Parathyroid adenoma (tissue), 2 donors: ENCODE measurements around the gene LPA.
A peak's percentile ranks its signal among the peaks of the same experiment; 100 is the strongest.

Experiments used
- H2AFZ ChIP-seq: fragments of 300-600 bp; sonication (generic); one replicate; pipeline ENCODE4 v1.7.0; 2017; ENCODE audit warnings: antibody characterized with exemption, mild to moderate bottlenecking
- H3K27ac ChIP-seq: fragments of 300-600 bp; sonication (generic); one replicate; pipeline ENCODE4 v1.7.0; 2017
- H3K27me3 ChIP-seq: fragments of 300-600 bp; sonication (generic); one replicate; pipeline ENCODE4 v1.7.0; 2017; ENCODE audit warnings: low read length; ENCODE audit not compliant: control insufficient read depth, insufficient read depth
- H3K36me3 ChIP-seq: fragments of 300-600 bp; sonication (generic); one replicate; pipeline ENCODE4 v1.7.0; 2017; ENCODE audit warnings: low read length; ENCODE audit not compliant: control insufficient read depth, insufficient read depth
- H3K4me1 ChIP-seq: fragments of 300-600 bp; sonication (generic); one replicate; pipeline ENCODE4 v1.7.0; 2017; ENCODE audit warnings: control low read depth
- H3K4me2 ChIP-seq: fragments of 300-600 bp; sonication (generic); one replicate; pipeline ENCODE4 v1.7.0; 2017; ENCODE audit warnings: low read length
- H3K4me3 ChIP-seq: fragments of 300-600 bp; sonication (generic); one replicate; pipeline ENCODE4 v1.7.0; 2017; ENCODE audit warnings: low read depth, low read length
- H3K79me2 ChIP-seq: fragments of 300-600 bp; sonication (generic); one replicate; pipeline ENCODE4 v1.7.0; 2017; ENCODE audit warnings: control low read depth
- H3K9ac ChIP-seq: fragments of 300-600 bp; sonication (generic); one replicate; pipeline ENCODE4 v1.7.0; 2017; ENCODE audit warnings: mild to moderate bottlenecking
- H3K9me3 ChIP-seq: fragments of 300-600 bp; sonication (generic); one replicate; pipeline ENCODE4 v1.7.0; 2017; ENCODE audit warnings: low read length; ENCODE audit not compliant: control insufficient read depth
- TF ChIP-seq, protein P1 (sequence below): fragments of 300-600 bp; sonication (generic); IDR thresholded peaks from one replicate; pipeline ENCODE4 v1.7.0; 2017; ENCODE audit warnings: antibody characterized with exemption, mild to moderate bottlenecking
- donor health status: primary hyperparathyroidism.

Gene LPA

DNA sequence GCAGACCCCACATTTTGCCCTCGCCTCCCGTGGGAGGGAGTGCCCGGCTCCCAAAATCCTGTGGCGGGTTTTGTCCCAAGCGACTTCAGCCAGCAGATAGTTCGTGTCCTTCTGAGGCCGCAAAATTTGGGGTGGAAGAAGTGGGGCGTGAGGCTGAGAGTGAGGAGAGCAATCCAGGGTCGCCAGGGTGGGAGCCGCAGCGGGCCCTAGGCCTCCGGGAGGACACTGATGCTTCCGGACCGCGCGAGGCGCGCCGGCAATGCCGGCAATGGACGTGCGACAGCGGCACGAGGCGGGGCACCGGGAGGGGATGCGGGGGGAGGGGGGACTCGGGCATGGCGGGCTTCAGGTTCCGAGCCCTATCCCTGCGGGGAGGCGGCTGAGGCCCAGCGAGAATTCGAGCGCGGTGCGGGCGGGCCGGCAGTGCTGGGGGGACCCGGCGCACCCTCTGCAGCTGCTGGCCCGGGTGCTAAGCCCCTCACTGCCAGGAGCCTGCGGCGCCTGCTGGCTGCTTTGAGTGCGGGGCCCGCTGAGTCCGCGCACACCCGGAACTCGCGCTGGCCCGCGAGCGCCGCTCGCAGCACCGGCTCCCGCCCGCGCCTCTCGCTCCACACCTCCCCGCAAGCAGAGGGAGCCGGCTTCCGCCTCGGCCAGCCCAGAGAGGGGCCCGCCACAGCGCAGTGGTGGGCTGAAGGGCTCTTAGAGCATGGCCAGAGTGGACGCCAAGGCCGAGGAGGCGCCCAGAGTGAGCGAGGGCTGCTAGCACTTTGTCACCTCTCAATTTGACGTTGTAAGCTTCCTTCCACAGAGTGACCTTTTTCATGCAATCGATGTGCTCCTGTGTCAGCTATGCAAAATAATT lies 143.8 kb downstream of the LPA start:
- no peak overlapping the region for H3K9ac ChIP-seq
- TF ChIP-seq, protein P1, sequence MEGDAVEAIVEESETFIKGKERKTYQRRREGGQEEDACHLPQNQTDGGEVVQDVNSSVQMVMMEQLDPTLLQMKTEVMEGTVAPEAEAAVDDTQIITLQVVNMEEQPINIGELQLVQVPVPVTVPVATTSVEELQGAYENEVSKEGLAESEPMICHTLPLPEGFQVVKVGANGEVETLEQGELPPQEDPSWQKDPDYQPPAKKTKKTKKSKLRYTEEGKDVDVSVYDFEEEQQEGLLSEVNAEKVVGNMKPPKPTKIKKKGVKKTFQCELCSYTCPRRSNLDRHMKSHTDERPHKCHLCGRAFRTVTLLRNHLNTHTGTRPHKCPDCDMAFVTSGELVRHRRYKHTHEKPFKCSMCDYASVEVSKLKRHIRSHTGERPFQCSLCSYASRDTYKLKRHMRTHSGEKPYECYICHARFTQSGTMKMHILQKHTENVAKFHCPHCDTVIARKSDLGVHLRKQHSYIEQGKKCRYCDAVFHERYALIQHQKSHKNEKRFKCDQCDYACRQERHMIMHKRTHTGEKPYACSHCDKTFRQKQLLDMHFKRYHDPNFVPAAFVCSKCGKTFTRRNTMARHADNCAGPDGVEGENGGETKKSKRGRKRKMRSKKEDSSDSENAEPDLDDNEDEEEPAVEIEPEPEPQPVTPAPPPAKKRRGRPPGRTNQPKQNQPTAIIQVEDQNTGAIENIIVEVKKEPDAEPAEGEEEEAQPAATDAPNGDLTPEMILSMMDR = no peak
- no peaks in the 10 kb centered on the region for H3K79me2 ChIP-seq
- H3K36me3 ChIP-seq = no peaks in the 10 kb centered on the region
- H3K27ac ChIP-seq = peak overlapping the region; percentile 37
- H3K9me3 ChIP-seq = no peaks in the 10 kb centered on the region
- H3K4me2 ChIP-seq = peak overlapping the region; percentile 99
- H3K4me3 ChIP-seq = peak overlapping the region; percentile 73
- H2AFZ ChIP-seq = peak overlapping the region; percentile 96
- no peaks in the 10 kb centered on the region for H3K27me3 ChIP-seq
- H3K4me1 ChIP-seq = peaks cover 7% of the 10 kb centered on the region

DNA sequence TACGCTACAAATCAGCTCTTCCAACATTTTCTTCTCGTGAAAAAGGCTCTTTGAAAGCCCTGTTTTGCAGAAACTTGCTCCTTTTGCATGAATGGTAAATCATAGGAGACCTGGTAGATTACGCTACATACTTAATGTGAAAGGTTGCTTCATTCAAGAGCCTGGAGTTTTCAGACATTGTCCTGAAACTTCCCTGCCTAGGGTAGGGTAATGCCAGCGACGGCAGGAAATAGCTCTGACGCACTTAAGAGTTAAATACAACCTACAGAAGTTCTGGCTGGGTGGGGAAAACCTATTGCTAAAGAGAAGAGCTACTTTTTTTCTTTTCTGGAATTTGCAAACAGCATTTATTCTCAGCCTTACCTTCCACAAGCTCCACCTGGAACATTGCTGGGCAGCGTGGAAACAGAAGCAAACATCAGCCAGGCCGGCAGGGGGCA lies 144.5 kb downstream of the LPA start:
- peak overlapping the region; percentile 96 for H2AFZ ChIP-seq
- no peaks in the 10 kb centered on the region for H3K9me3 ChIP-seq
- H3K9ac ChIP-seq = no peak overlapping the region
- no peaks in the 10 kb centered on the region for H3K36me3 ChIP-seq
- H3K27me3 ChIP-seq = no peaks in the 10 kb centered on the region
- peak overlapping the region; percentile 73 for H3K4me3 ChIP-seq
- no peaks in the 10 kb centered on the region for H3K79me2 ChIP-seq
- peaks cover 7% of the 10 kb centered on the region for H3K4me1 ChIP-seq
- H3K27ac ChIP-seq = peak overlapping the region; percentile 37
- TF ChIP-seq, protein P1 = peak; percentile 97
- peak overlapping the region; percentile 99 for H3K4me2 ChIP-seq

DNA sequence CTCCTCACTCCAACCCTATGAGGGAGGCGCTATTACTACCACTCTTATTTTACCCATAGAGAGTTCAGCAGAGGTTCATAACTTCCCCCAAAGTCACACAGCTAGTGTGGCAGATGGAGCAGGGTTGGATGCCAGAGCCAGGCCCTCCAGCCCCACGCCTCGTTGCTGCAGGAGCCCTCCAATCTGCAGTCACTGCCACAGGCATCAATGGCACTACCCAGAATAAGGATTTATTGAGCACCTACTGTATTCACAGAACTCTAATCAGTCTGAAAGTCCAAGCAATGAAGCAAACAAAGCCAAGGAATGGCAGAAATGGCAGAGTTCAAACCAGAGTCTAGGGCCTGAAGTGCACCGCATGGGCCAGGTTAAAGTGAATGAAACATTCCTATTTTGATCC lies 144.9 kb downstream of the LPA start:
- Histone ChIP-seq H3K79me2 (no peaks in the 10 kb centered on the region), H3K9ac (no peak overlapping the region), H2AFZ (no peak overlapping the region), H3K27ac (no peak overlapping the region), H3K4me2 (no peak overlapping the region), H3K27me3 (no peaks in the 10 kb centered on the region), H3K36me3 (no peaks in the 10 kb centered on the region), H3K4me3 (no peak overlapping the region), H3K4me1 (peaks cover 7% of the 10 kb centered on the region), H3K9me3 (no peaks in the 10 kb centered on the region)
- TF ChIP-seq, protein P1 = no peak

DNA sequence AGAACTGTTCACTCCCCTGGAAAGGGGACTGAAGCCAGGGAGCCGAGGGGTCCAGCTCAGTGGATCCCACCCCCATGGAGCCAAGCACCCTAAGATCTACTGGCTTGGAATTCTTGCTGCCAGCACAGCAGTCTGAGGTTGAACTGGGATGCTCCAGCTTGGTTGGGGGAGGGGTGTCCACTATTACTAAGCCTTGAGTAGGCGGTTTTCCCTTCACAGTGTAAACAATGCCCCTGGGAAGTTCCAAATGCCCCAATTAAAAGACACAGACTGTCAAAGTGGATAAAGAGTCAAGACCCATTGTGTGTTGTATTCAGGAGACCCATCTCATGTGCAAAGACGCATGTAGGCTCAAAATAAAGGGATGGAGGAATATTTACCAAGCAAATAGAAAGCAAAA lies 150.2 kb downstream of the LPA start:
- Histone ChIP-seq H3K4me3 (no peak overlapping the region), H3K79me2 (no peaks in the 10 kb centered on the region), H3K4me1 (no peaks in the 10 kb centered on the region), H2AFZ (no peak overlapping the region), H3K27me3 (no peaks in the 10 kb centered on the region), H3K9ac (no peak overlapping the region), H3K27ac (no peak overlapping the region), H3K4me2 (no peak overlapping the region), H3K36me3 (no peaks in the 10 kb centered on the region), H3K9me3 (no peaks in the 10 kb centered on the region)
- TF ChIP-seq, protein P1 = no peak
